ENCODE data around the gene GATA3.

DNA sequence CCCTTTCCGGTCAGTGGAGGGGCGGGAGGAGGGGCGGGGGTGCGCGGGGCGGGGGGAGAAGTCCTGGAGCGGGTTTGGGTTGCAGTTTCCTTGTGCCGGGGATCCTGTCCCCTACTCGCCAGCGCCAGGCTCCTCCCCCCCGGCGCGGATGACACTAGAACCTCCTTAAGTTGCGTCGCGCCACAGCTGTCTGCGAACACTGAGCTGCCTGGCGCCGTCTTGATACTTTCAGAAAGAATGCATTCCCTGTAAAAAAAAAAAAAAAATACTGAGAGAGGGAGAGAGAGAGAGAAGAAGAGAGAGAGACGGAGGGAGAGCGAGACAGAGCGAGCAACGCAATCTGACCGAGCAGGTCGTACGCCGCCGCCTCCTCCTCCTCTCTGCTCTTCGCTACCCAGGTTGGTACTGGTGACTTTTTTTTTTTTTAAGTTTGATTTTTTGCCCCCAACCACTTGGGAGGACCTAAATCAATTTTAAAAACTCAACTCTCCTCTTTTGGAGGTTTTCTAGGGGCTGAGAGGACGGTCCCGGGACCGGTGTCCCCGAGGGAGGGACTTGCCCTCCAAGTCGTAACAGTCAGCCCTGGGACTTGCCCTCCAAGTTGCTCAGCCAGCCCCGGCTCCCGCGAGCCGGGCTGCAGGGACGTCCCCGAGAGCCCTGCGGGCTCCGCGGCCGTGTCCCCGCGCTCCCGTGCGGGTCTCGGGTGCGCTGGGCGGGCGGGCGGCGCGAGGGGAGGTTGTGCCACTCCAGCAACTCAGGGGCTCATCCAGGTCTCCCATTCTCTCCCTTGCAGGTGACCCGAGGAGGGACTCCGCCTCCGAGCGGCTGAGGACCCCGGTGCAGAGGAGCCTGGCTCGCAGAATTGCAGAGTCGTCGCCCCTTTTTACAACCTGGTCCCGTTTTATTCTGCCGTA lies at the start of gene GATA3:
- TF ChIP-seq TCF4 (CRISPR knock-in tag; IDR thresholded peaks at IDR 0.05; ENCODE audit: borderline replicate concordance) (no peak), ZNF70 (CRISPR knock-in tag; IDR thresholded peaks at IDR 0.05) (no peak), ARNTL (CRISPR knock-in tag; IDR thresholded peaks at IDR 0.05; ENCODE audit: borderline replicate concordance, low read depth) (no peak), OSR1 (CRISPR knock-in tag; IDR thresholded peaks at IDR 0.05) (no peak), ESRRG (CRISPR knock-in tag; IDR thresholded peaks at IDR 0.05) (no peak), ZC3H10 (CRISPR knock-in tag; IDR thresholded peaks at IDR 0.05) (no peak), ZFP30 (CRISPR knock-in tag; IDR thresholded peaks at IDR 0.05) (no peak), GLIS3 (CRISPR knock-in tag; IDR thresholded peaks at IDR 0.05) (0 out of 2 replicates have a peak, but pooled peaks have one; percentile 6), RARB (CRISPR knock-in tag; IDR thresholded peaks at IDR 0.05) (no peak), CSDC2 (CRISPR knock-in tag; IDR thresholded peaks at IDR 0.05) (no peak)
- TF ChIP-seq, protein P1, sequence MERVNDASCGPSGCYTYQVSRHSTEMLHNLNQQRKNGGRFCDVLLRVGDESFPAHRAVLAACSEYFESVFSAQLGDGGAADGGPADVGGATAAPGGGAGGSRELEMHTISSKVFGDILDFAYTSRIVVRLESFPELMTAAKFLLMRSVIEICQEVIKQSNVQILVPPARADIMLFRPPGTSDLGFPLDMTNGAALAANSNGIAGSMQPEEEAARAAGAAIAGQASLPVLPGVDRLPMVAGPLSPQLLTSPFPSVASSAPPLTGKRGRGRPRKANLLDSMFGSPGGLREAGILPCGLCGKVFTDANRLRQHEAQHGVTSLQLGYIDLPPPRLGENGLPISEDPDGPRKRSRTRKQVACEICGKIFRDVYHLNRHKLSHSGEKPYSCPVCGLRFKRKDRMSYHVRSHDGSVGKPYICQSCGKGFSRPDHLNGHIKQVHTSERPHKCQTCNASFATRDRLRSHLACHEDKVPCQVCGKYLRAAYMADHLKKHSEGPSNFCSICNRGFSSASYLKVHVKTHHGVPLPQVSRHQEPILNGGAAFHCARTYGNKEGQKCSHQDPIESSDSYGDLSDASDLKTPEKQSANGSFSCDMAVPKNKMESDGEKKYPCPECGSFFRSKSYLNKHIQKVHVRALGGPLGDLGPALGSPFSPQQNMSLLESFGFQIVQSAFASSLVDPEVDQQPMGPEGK (CRISPR knock-in tag; IDR thresholded peaks at IDR 0.05; ENCODE audit: borderline replicate concordance): no peak
- TF ChIP-seq, protein P2, sequence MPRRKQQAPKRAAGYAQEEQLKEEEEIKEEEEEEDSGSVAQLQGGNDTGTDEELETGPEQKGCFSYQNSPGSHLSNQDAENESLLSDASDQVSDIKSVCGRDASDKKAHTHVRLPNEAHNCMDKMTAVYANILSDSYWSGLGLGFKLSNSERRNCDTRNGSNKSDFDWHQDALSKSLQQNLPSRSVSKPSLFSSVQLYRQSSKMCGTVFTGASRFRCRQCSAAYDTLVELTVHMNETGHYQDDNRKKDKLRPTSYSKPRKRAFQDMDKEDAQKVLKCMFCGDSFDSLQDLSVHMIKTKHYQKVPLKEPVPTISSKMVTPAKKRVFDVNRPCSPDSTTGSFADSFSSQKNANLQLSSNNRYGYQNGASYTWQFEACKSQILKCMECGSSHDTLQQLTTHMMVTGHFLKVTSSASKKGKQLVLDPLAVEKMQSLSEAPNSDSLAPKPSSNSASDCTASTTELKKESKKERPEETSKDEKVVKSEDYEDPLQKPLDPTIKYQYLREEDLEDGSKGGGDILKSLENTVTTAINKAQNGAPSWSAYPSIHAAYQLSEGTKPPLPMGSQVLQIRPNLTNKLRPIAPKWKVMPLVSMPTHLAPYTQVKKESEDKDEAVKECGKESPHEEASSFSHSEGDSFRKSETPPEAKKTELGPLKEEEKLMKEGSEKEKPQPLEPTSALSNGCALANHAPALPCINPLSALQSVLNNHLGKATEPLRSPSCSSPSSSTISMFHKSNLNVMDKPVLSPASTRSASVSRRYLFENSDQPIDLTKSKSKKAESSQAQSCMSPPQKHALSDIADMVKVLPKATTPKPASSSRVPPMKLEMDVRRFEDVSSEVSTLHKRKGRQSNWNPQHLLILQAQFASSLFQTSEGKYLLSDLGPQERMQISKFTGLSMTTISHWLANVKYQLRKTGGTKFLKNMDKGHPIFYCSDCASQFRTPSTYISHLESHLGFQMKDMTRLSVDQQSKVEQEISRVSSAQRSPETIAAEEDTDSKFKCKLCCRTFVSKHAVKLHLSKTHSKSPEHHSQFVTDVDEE (CRISPR knock-in tag; IDR thresholded peaks at IDR 0.05): no peak
- TF ChIP-seq, protein P3, sequence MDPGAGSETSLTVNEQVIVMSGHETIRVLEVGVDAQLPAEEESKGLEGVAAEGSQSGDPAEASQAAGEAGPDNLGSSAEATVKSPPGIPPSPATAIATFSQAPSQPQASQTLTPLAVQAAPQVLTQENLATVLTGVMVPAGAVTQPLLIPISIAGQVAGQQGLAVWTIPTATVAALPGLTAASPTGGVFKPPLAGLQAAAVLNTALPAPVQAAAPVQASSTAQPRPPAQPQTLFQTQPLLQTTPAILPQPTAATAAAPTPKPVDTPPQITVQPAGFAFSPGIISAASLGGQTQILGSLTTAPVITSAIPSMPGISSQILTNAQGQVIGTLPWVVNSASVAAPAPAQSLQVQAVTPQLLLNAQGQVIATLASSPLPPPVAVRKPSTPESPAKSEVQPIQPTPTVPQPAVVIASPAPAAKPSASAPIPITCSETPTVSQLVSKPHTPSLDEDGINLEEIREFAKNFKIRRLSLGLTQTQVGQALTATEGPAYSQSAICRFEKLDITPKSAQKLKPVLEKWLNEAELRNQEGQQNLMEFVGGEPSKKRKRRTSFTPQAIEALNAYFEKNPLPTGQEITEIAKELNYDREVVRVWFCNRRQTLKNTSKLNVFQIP (CRISPR knock-in tag; IDR thresholded peaks at IDR 0.05; ENCODE audit: borderline replicate concordance, low read depth): no peak
- TF ChIP-seq, protein P4, sequence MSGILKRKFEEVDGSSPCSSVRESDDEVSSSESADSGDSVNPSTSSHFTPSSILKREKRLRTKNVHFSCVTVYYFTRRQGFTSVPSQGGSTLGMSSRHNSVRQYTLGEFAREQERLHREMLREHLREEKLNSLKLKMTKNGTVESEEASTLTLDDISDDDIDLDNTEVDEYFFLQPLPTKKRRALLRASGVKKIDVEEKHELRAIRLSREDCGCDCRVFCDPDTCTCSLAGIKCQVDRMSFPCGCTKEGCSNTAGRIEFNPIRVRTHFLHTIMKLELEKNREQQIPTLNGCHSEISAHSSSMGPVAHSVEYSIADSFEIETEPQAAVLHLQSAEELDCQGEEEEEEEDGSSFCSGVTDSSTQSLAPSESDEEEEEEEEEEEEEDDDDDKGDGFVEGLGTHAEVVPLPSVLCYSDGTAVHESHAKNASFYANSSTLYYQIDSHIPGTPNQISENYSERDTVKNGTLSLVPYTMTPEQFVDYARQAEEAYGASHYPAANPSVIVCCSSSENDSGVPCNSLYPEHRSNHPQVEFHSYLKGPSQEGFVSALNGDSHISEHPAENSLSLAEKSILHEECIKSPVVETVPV (CRISPR knock-in tag; IDR thresholded peaks at IDR 0.05): no peak

Measured in SK-N-SH treated with all-trans-retinoic acid at 6 μM for 48 hours (cell line).